Putamen (tissue), 1 donor: ENCODE data around the gene GNAQ.
"Not testable (repeated sequence)": the region's sequence is repeated elsewhere in the genome, so short reads cannot be mapped to it uniquely, and the experiment has no call there.

ENCODE experiments used
- DNase-seq: peaks from one replicate; pipeline ENCODE4 v3.0.0-alpha.2; 2016; ENCODE audit warnings: low spot score

GNAQ gene

DNA sequence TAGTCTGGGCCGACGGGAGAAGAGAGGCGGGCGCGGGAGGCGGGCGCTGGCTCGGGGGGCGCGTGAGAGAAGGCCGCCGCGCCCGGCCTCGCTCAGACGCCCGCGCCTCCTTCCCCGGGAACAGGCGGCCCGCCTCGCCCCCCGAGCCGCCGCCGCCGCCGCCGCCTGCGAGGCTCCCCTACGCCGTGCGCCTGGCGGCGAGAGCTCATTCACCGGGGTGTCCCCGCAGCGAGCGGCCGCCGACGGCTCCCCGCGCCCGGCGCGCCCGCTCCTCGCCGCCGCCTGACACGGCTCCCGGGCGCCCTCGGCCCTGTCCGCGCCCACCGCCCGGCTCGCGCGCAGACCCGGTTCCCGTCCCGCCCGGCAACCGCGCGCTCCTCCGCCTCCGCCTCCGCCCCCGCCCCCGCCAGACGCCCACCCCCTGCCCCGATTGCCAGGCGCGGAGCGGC, at the start of gene GNAQ:
Gene GNAQ, minus strand, starts transcription at position 368 of the 449 bp plus-strand sequence. CDS start 576 bp downstream, outside the sequence.
- no peak for DNase-seq

- no peak for DNase-seq
Observed at GRCh38 chr9:78074385-78075291, 43.0 kb upstream of the GNAQ start.

- DNase-seq: no peak
Observed at GRCh38 chr9:78073722-78074121, 42.1 kb upstream of the GNAQ start.

- DNase-seq: no peak
Observed at GRCh38 chr9:78072586-78073199, 41.1 kb upstream of the GNAQ start.

DNA sequence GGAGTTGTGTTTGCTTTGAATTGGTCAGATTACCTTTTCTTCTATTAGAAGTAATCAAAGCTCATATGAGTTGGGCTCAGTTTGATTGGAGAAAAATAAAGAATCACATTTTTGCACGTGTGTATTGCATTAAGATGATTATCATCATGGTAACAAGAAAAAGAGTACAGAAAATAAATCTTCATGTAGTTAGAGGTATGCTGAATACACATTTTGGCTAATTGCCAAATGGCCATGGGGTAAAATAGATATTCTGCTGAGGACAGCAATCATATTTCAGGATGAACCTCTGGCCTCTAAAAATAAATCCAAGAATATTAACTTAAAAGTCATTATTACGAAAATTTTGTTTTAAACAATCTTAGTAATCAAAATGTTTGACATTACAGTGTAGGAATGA, 38.9 kb upstream of the GNAQ start:
- DNase-seq: no peak

DNA sequence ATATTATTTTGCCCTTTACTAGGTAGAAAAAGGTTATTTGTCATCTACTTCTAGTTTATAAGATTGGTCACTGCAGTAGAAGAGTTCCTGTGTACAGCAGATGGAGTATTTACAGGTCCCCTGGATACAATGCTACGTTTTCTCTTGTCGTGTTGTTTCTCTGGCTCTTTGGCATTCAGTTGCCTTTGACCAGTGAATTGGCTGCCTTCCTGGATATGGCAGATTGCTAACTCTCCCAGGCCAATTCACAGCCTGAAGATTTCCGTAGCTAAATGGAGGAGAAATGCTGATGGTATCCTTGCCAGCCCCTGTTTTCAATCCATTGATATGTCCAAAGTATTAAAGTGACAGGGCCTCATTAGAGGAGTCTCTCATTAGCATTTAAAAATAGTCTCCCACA, 32.5 kb upstream of the GNAQ start:
- DNase-seq: peak; percentile 62

GRCh38 chr9:78062710-78063109, 31.1 kb upstream of the GNAQ start:
- DNase-seq: no peak

DNA sequence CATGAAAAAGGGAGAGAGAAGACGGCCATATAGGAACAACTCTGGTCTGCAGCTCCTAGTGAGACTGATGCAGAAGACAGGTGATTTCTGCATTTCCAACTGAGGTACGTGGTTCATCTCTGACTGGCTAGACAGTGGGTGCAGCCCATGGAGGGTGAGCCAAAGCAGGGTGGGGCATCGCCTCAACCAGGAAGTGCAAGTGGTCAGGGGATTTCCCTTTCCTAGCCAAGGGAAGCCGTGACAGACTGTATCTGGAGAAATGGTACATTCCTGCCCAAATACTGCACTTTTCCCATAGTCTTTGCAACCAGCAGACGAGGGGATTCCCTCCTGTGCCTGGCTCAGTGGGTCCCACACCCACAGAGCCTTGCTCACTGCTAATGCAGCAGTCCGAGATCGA, 22.6 kb upstream of the GNAQ start:
- not testable (repeated sequence) for DNase-seq

GRCh38 chr9:78053627-78054026, 22.0 kb upstream of the GNAQ start:
- no peak for DNase-seq

DNA sequence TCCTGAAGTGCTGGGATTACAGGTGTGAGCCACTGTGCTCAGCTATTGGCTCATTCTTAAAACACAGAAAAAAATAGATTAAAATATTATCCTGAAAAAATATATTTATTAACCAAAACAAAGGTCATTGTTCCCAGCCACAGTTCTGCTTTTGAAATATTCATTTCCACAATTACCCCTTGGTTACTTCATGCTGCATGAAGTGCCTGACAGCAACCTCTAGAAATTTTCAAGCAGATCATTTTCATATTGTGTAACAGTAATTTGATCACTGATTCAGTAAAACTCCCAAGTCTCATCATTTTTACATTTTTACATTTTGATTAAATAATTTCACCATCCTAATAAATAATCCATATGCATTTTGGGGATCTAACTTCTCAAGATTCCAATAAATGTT, 18.8 kb upstream of the GNAQ start:
- no peak for DNase-seq

- no peak for DNase-seq
Observed at GRCh38 chr9:78049484-78049883, 17.9 kb upstream of the GNAQ start.

DNA sequence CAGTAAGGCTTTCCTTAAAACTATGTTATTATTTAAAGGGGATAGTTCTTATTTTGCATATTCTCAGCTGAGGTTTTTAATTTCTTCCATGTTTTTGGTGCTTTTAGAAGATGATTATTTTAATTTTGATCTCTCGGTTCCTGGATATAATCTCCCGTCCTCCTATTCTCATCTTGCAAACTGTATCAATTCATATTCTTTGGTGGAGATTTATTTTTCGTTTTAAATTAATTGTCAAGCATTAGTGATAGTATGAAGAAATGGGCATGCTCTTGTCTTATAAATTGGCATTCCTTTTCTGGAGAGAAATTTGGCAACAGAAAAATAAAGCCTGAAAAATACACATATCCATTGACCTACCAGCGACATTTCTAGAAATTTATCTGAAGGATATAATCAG, 15.5 kb upstream of the GNAQ start:
- no peak for DNase-seq

GRCh38 chr9:78046112-78046511, 14.5 kb upstream of the GNAQ start:
- DNase-seq: no peak

DNA sequence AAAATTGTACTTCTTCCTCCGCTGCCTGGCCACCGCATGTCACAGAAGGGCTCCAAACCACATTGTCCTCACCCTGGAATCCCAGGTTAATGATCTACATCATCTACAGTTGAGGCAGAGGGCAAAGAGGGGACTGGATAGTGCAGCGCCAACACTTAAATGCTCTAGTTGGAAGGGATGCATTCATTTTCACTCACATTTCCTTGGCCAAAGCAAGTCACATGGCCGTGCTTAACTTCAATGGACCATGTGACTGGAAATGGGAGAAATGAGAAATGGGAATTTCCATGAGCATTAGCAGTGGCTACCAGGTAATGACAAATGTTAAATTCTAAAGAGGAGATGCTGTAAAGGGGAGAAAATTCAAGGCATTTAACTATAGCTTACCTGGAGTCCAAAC, 13.3 kb upstream of the GNAQ start:
- DNase-seq: no peak

GRCh38 chr9:78044189-78044588, 12.6 kb upstream of the GNAQ start:
- no peak for DNase-seq

- DNase-seq: no peak
Observed at GRCh38 chr9:78041971-78042370, 10.4 kb upstream of the GNAQ start.

GRCh38 chr9:78040726-78041125, 9.1 kb upstream of the GNAQ start:
- no peak for DNase-seq

DNA sequence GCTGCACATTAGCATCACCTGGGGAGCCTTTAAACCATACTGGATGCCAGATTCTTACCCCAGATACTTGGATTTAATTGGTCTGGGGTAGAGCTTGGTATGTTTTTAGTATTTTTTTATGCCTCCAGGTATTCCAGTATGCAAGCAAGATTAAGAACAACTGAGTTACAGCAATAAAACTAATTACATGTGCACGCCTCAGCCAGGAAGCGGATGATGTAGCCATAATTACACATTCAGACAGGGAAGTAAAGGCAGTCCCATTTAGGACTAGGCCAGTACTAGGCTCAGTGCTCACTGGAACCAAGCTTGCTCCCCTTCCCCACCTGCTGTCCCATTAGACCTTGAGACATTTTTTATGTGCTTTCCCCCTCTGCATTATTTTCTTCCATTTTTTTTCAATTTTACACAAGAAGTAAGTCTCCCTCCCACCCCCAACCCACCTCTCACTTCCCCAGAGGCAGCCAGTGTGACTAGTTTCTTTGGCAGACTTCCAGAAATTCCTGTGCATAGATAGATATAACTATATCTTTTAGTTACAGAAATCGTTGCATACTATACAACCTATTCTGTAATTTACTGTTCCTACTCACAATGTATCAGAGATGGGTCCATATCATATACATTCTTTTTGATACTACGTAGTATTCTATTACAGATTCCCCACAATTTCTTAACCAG, 7.1 kb upstream of the GNAQ start:
- DNase-seq: no peak

DNA sequence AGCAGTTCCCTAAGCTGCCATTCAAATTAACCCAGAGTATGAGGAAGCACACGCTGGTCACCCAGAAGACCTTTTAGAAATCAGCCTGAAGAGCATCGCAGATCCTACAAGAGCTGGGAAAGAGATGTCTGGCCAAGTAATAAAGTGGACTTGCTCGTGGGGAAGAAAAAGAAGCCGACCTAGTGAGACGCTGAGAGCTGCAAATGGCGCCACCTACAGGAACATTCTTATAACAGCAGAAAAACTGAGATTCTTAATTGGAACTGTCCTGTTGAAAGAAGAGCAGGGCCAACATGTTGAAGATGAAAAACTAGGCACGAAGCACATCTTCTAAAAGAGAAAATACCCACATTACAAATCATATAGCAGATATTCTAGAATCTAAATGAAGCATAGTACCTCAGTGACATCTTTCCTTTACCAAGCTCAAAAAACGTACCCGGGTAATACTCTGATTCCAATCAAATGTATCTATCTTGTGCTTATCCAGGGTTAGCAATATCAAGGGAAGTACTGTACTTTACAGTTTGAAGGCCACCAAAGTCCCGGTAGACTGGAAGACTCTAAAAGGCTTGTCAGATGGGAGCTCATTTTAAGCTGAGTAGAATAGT, 3.9 kb upstream of the GNAQ start:
- peak; percentile 88 for DNase-seq

GRCh38 chr9:78033870-78034269, 2.3 kb upstream of the GNAQ start:
- DNase-seq: no peak

DNA sequence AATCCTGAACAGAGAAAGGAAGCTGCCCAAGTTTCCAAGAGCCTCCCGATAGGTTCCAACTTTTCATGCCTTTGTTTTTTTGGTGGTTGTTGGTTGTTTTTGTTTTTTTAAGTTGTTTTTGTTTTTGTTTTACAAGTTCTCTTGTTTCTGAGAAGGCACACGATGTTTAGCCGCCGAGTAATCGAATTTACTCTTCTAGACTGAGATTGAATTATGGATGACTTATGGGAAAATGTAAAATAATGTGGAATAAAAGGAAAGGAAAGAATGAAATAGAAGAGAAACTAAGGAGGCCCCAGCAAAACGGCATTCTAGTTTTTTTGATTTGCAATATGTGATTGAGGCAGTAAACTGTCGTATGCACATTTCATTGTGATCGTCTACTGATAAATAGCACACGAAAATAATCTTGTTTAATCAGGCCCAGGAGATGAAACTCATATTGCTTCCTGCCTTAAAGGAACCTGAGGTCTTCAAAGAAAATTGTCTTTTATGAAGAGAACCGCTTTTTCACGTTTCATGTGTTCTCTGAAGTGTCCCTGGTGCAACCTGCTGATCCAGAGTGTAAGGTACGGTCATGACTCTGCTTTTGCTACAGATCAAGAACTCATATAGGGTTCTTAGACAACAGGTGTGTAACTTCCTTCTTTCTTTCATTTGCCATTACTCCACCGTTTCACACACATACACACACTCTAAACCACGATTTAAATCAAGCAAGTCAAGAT, 1.3 kb upstream of the GNAQ start:
- DNase-seq: no peak
